Activated CD8-positive, alpha-beta memory T cell treated with anti-CD3 and anti-CD28 coated beads, Interleukin-2, amount 50 U/mL, for 4 hours (primary cell): ENCODE results near the gene ZNF354B.
A peak's percentile ranks its signal among the peaks of the same experiment; 100 is the strongest.
"Not testable (repeated sequence)": the region's sequence is repeated elsewhere in the genome, so short reads cannot be mapped to it uniquely, and the experiment has no call there.

ENCODE experiments used
- DNase-seq: peaks from one replicate; pipeline ENCODE4 v3.0.0-alpha.2; 2020

ZNF354B gene

DNA sequence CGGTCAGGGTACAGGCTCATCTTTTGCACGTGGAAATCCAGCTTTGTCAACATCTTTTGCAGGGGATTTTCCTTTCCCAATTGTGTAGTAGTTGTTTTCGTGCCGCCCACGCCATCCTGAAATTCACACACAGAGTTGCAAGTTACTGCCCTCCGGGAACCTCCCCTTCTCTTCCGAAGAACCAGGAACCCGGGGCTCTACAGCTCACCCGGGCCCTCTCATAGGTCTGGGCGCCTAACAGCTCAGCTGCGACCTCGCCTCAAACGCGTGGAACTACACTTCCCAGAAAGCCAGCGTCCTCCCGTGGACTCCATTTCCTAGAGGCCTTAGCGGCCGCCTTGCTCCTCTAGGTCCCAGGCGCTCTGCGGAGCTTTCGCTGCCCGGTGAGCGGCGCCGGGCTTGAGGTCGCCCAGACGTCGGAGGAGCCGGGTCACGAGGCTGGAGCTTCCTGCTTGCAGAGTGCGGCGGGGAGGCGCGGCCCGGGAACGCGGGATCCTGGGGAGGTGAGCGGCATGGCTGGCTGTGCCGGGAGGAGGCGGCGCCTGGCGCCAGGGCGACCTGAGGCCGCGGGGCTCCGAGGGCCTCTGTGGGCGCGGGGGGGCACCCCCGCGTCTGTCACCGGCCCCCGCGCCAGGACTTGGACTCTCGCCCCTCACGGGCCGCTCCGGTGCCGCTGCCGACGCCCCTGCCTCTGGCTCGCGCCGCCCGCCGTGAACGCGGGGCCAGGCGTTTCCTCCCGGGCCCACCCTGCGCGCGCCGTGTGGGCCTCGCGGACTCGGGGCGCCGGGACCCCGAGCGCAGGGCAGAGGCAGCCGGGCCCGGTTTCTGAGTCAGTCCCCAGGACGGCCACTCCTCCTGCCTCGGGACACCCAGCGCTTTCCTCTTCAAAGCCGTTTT is at the start of gene ZNF354B:
ZNF354B (plus strand) TSS at position 329 of the 897 bp plus-strand sequence. CDS start 1,095 bp downstream, outside the sequence.
- DNase-seq, result peak; percentile 82

DNA sequence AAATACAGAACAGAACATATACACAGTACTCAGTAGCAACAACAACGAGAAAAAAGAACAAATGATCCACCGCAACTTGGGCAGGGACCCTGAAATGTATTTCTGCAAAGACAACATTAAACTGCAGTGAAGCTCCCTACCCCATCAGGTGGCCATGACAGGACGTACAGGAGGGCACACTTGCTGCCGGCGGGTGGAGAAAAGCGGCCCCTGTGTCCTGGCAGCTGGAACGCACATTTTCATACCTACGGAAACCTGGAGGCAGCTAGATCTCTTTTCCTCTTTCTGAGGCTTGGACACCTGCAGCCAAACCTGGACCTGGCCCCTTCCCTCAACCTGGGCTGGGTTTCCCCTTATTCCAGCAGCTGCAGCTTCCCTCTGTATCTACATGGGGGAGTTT is 42.2 kb upstream of the ZNF354B start:
- no peak for DNase-seq

DNA sequence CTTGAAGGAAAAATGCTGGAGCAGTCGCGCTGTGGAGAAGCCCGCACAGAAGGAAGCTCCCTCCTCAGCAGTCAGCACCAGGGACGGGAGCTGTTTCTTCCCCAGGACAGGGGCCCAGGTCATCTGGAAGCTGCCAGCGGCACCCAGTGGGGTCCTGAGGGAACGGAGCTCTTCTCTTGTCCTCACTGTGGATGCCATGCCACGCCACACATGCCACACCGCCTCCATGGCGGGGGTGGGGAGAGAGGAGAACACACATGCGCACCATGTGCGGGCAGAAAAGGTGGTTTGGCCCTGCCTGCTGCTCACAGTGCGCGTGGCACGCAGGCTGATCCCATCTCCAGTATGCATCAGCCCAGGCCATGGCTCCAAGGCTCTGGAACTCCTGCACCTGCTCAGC is 41.7 kb upstream of the ZNF354B start:
- DNase-seq, result no peak

DNA sequence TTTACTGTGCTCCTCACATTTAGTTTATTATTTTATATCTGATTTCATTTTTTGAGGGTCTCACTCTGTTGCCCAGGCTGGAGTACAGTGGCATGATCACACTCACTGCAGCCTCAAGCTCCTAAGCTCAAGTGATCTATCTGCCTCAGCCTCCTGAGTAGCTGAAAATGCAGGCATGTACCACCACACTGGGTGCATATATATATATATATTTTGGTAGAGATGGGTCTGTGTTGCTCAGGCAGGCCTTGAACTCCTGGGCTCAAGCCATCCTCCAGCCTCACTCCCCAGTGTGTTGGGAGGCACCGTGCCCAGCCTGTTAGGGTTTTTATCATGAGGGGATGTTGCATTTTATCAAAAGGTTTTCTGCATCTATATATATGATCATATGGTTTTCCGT is 39.8 kb upstream of the ZNF354B start:
- DNase-seq, result no peak

DNA sequence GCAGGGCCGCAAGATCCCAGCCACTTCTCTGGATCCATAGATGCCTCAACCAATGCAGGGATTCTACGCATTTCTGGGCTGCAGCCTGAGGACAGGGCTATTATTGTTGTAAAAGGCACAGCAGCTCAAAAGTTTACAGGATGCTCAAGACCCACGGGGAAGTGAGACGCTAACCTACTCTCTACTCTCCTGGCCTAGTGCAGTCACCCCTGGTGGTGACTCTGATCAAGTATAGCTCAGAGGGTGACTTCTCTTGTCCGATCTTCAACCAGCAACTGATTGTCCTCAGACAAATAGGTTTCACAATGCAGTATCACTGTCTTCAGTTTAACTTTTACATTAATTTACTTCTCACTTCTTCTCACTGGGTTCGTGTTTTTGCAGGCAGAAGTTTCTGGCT is 34.3 kb upstream of the ZNF354B start:
- DNase-seq, result no peak

DNA sequence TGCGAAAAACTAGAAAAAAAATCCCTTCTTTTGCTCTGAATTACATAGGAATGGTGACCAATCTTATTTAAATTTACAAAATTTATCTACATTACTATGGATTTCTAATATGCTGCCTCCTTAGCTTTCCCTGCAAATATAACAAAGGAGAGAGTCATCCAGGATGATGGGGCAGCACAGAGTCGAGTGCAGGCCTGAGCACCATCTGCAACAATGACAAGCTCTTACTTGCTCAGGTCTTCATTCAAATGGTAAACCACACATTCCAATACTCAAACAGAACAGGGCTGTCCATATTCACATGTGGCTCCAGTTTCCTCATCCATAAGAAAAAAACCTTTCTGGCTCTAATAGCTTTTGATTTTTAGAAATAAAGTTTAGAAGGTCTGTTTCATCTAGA is 33.5 kb upstream of the ZNF354B start:
- no peak for DNase-seq

DNA sequence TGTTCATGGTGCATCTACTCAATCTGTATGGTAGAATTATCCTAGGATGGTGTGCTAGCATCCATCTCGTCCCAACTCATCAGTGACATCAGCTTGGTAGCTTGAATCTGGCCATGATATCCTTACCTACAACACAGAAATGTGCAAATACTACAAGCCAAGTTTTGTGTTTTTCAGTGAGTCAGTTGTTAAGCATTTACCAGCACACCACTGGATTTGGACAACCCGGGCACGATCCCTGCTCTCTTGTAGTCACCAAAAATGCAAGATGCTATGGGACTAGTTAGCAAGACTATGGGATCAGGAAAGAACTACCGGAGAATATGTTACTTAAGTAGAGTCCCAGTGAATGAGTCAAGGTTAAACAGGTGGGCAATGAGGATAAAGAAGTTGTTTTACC is 32.1 kb upstream of the ZNF354B start:
- no peak for DNase-seq

DNA sequence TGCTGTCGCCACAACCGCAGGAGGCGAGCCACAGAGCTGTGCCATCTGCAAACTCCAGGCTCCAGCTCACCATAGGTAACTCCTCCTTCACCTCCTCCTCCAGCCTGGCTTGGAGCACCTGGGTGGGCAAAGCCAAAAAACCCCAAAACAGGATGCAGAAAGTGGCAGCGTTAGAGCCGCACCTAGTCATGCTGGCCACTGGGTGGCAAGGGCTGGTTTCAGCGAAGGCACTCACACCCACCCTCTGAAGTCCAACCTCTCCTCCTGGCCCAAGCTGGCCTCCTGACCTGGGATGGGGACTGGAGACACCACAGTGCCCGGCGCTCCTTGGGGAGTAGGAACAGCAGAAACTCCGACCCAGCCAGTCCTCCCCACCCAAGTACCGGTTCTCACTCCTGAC is 28.7 kb upstream of the ZNF354B start:
- no peak for DNase-seq

DNA sequence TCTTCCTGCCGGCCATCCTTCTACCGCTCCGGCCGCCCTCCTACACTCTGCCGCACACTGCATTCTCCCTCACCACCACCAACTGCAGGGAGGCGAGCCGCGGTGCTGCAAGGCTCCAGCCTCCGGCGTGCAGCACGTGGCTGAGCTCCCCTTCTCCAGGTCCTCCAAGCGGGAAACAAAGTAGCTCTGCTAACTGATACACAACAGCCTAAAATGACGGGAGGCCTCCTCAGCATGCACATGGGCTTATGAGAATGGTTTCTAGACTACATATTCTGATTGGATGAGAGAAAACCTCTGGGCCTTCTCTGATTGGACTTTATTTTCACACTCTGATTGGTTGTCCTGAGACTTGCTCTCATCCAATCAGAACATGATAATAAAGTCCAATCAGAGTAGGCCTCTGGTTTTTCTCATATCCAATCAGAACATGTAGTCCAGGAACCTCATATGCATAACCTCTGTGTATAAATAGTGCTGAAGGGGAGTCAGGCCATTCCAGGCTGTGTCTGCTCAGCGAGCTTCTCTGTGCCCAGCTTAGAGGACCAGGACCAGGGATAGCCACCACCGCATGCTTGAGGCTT is 27.0 kb upstream of the ZNF354B start:
- no peak for DNase-seq

DNA sequence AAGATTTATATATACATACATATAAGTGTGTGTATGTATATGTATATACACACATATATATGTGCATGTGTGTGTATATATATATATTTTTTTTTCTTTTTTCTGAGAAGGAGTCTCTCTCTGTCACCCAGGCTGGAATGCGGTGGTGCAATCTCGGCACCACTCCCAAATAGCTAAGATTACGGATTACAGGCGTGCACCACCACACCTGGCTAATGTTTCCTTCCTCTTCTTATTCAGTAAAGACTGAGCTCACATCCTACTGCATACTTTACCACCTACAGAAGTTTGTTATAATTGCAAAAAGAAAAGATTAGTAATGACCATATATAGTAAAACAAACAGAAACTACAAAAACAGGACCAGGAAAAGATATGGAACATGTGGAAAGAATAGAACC is 23.1 kb upstream of the ZNF354B start:
- DNase-seq, result no peak

DNA sequence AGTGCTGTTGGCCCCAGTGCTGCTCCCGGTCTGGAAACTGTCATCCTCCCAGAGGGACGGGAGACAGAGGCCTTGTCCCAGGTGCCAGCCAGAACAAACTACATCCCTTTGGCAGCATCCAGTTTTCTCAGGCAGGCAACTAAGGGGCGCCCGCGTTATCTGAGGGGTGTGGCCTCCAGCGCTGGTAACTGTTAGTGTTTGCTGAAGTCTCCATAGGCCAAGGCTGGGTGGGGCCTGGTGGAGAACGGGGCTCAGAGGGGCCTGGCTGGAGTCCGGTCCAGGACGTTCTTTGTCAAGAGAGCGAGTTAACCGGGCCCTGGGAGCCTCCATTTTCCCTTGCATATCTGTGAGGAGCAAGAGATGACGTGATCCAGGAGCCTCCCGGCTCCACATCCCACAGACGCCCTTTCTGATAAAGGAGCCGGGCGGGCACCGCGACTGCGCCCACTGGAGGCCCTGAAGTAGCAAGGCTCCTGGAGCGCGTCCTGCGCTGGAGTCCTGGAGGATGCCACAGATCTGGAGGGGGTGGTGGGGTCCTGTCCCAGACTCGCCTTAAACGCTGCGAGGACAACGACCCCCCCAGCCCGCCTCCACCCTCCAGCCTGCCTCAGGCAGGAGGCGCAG is 20.9 kb upstream of the ZNF354B start:
- not testable (repeated sequence) for DNase-seq

DNA sequence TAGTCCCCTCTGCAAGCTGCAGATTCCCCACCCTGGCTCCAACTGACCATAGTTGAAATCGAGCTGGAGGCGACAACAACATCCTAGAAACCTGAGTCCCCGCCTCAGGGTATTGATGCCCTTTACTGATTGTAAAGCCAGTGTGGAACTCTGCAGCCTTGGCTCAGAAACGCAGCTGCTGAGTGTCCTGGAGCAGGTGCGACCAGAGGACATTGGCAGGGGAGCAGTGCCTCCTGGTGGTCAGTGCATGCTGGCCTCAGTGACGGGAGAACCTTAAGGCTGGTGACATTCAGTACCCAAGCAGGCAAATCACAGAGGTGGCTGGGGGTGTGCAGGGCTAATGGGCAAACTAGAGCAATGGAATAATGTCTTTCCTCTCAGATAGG is 20.4 kb upstream of the ZNF354B start:
- peak; percentile 47 for DNase-seq

DNA sequence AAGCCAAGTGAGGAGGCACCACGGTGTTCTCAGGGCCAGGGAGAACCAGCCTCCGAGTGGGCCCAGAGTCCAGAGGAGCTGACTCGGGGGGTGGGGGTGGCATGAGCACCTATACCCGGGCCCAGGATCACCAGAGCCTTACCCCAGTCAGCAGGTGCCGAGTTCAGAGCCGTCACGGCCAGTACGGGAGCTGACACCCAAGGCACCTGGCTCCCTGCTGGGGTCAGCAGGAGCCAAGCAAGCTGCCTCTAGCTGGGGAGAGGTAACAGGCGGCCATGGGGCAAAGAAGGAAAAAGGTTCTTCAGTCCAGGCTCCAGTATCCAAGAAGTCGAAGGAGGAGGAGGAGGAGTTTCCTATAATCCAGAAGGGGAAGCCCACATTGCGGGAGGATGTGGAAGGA is 19.4 kb upstream of the ZNF354B start:
- DNase-seq, result not testable (repeated sequence)

DNA sequence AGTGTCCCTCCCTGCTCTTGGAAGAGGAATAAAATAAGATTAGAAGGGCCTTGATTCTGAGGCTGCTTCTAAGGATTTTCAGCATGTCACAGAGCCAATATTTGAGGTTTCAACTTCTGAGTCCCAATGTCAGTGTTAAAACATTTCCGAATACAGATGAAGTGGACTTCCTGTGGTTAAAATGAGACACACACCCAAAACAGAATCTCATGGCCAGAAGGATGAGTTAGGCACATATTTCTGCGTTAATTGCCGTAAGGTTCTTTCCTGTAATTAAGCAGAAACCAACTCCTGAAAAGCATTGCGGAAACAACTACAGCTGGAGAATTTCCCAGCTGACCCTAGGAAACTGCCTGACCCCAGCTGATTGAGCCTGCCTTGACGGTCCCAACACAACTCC is 10.4 kb upstream of the ZNF354B start:
- no peak for DNase-seq

DNA sequence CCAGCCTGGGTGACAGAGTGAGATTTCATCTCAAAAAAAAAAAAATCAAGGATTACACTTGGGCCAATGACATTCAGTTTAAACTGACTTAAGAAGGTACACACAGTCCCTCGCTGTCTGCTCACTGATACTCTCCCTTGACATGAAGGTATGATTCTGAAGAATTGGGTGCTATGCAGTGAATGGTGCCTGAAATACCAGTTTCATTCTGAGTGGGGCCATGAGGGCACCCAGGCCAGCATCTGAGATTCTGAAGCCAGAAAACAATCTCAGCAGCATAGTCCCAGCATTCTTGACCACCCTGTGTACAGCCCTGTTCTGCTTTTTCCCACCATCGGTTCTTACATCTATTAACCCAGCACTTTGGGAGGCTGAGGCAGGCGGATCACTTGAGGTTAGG is 7.8 kb upstream of the ZNF354B start:
- DNase-seq, result no peak

DNA sequence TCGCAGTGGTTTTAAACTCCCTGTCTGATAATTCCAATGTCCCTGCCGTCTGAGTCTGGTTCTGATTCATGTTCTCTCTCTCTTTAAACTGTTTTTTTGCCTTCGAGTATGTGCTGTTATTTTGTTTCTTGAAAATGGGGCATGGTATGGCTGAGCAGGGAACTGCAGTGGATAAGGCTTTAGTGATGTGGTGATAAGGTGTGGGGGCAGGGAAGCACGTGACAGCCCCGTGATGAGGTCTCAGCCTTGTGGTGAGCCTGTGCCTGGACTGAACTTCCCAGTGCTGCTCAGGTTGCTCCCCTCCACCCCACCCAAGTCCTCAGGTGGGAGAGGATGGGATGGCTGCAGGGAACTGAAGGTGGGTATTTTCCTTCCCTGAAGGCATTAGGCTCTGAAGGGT is 5.5 kb upstream of the ZNF354B start:
- no peak for DNase-seq

DNA sequence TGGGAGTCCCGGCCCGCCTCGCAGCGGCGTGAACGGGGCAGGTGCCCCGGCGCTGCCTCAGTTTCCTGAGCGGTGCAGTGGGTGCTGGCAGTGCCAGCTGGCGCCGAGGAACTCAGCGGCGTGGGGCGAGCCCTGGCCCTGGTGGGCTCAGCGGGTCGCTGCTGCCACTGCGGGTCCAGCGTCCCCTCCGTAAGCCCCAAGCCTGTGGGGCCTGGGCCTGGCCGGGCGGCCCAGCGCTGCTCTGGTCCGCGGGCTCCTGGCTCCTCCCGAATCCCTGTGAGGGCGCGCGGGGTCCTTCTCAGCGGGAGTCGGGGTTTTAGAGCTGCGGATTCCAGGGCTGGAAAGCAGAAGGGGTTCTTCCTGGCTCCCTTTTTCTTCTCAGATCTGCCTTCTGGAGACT is 862 bp downstream of the ZNF354B start:
- DNase-seq, result not testable (repeated sequence)

DNA sequence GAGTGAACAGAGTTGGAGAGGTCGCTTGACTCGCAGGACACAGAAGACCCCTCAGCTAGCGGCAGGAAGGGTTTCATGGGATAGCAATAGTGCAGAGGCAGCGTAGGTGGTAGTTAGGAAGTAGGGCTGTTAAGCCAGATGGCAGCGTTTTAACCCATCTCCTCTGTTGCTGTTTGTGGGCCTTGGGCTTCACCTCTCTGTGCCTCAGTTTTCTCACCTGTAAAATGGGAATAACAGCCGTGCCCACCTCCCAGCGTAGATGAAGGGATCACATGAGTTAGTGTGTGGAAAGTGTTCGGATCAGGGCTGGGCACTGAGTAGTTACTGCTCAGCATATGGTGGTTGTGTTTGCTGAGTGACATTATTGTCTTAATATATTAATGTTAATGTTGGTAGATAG is 1.9 kb downstream of the ZNF354B start:
- no peak for DNase-seq

DNA sequence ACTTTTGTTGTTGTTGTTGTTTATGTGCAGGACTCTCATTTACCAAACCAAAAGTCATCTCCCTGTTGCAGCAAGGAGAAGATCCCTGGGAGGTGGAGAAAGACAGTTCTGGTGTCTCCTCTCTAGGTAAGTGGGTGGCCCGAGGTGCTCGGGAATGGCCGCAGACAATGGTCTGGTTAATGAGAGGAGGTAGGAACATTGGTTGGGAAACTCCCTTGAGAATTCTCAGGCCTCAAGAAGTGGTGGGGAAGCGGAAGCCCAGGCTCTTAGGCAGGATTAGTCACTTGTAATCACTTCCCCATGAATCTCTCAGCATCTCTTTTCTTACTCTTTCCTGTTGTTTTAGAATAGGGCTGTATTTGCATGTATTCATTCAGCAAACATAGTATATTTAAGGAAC is 7.2 kb downstream of the ZNF354B start:
- no peak for DNase-seq

DNA sequence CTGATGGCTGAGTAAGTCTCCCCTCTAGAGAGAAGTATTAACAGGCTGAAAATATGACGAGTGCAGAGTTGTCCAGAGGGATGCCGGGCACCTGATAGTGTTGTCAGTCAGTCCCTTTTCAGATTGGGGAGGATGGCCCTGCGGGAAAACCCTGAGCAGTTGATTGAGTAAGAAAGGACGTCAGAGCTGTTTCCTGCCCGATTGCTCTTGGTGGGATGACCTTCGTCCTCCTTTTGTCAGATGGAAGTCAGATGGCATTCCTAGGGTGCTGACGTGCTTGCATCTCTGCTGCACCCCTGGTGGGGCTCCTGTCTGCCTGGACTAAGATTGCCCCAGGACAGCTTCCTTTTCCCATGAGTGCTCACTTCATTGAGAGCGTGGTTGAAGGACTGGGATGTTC is 9.8 kb downstream of the ZNF354B start:
- DNase-seq, result no peak

DNA sequence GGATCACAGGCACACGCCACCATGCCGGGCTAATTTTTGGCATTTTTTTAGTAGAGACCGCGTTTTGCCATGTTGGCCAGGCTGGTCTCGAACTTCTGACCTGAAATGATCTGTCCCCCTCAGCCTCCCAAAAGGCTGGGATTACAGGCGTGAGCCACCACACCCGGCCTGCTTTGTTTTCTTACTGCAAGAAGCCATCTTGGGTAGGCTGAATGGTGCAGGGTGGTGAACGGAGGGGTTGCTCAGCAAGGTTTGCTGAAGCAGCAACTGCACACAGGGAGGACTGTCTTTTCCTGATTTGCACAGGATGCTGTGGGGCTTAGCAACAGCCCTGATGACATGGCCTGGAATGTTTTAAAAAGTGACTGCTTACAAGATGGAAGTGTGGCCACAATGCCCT is 10.7 kb downstream of the ZNF354B start:
- DNase-seq, result no peak

DNA sequence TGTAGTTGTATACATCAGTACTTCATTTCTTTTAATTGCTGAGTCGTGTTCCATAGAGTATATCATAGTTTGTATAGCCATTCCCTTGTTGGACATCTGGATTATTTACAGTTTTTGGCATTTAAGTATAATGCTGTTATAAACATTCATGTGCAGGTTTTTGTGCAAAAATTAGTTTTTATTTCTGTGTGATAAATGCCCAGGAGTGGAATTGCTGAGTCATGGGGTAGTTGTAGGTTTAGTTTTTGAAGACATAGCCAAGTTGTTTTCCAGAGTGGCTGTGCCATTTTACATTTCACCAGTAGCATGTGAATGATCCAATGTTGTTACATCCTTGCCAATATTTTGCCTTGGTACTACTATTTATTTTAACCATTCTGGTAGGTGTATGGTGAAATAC is 12.5 kb downstream of the ZNF354B start:
- no peak for DNase-seq

DNA sequence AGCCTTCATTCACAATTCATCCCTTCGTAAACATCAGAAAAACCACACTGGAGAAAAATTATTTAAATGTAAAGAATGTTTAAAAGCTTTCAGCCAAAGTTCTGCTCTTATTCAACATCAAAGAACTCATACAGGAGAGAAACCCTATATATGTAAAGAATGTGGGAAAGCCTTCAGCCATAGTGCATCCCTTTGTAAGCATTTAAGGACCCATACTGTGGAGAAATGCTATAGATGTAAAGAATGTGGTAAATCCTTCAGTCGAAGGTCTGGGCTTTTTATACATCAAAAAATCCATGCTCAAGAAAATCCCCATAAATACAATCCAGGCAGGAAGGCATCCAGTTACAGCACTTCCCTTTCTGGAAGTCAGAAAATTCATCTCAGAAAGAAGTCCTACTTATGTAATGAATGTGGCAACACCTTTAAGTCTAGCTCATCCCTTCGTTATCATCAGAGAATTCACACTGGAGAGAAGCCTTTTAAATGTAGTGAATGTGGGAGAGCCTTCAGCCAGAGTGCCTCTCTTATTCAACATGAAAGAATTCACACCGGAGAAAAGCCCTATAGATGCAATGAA is 23.5 kb downstream of the ZNF354B start:
- not testable (repeated sequence) for DNase-seq
